COLO668 (cell line): ENCODE measurements around the gene PRKCE.

Experiments
- DNase-seq: peaks from one replicate; lab custom pipeline; 2025; ENCODE audit not compliant: unreplicated experiment; lab: John Stamatoyannopoulos, UW

The PRKCE gene

GRCh38 chr2:46094689-46095088 is 443.2 kb downstream of the PRKCE start:
- DNase-seq = no peak

GRCh38 chr2:46095830-46096229 is 444.4 kb downstream of the PRKCE start:
- no peak for DNase-seq

GRCh38 chr2:46096260-46096659 is 444.8 kb downstream of the PRKCE start:
- DNase-seq = no peak

GRCh38 chr2:46097714-46098480 is 446.4 kb downstream of the PRKCE start:
- no peak for DNase-seq

DNA sequence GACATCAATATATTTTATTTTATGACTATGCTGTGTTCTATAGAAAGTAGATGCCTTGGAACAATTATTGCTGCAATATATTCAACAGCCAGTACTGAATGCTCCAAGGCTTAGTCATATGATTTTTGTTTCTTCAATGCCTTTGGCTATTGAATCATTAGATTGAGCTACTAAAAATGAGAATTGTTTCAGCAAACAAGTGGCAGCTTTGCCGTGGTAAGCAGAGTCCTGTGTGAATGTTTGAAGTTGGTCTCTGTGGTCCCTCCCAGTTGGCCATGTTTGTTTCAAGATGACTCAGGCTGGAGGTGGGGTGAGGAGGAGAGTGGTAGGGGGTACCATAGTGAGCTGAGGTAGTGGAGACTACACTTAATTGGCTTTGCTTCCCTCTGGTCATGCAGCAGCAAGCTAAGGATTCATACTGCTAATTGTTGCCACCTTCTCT is 447.2 kb downstream of the PRKCE start:
- DNase-seq = no peak

- no peak for DNase-seq
Measured at GRCh38 chr2:46101557-46102220, 450.2 kb downstream of the PRKCE start.

DNA sequence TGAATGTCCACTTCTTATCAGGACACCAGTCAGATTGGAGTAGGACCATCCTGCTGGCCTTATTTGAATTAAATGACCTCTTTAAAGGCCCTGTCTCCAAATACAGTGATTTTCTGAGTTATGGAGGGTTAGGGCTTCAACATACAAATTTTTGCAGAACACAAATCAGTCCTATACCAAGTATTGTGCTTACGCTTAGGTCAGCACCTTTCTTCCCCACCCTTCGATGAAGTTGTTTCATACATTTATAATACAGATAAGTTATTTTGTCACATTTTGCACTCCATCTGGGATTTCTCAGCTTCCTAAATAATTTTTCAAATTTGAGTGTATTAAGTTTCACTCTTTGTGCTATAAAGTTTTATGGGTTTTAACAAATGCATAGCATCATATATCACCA is 455.2 kb downstream of the PRKCE start:
- DNase-seq = no peak

- DNase-seq = no peak
Measured at GRCh38 chr2:46114996-46115395, 463.5 kb downstream of the PRKCE start.

GRCh38 chr2:46116150-46116549 is 464.7 kb downstream of the PRKCE start:
- DNase-seq = no peak

- no peak for DNase-seq
Measured at GRCh38 chr2:46116553-46116991, 465.1 kb downstream of the PRKCE start.

DNA sequence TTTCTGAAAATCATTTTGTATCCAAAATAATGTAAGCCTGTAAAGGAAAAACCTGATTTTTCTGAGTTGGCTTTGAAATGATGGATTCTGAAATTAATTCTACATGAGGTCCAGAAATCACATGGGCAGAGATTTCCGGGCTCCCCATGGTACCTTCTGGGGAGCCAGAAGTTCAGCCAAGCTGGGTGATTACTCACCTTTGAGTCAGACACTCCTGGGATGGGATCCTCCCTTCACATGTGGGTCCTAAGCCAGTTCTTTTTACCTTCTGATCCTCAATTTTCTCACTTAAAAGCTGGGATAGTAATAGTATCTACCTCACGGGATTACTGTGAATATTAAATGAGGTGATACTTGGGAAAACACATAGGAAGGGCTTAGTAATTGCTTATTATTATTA is 465.9 kb downstream of the PRKCE start:
- no peak for DNase-seq

- DNase-seq = no peak
Measured at GRCh38 chr2:46117994-46118393, 466.5 kb downstream of the PRKCE start.

- DNase-seq = no peak
Measured at GRCh38 chr2:46118656-46119371, 467.3 kb downstream of the PRKCE start.

GRCh38 chr2:46119453-46119852 is 468.0 kb downstream of the PRKCE start:
- DNase-seq = no peak

DNA sequence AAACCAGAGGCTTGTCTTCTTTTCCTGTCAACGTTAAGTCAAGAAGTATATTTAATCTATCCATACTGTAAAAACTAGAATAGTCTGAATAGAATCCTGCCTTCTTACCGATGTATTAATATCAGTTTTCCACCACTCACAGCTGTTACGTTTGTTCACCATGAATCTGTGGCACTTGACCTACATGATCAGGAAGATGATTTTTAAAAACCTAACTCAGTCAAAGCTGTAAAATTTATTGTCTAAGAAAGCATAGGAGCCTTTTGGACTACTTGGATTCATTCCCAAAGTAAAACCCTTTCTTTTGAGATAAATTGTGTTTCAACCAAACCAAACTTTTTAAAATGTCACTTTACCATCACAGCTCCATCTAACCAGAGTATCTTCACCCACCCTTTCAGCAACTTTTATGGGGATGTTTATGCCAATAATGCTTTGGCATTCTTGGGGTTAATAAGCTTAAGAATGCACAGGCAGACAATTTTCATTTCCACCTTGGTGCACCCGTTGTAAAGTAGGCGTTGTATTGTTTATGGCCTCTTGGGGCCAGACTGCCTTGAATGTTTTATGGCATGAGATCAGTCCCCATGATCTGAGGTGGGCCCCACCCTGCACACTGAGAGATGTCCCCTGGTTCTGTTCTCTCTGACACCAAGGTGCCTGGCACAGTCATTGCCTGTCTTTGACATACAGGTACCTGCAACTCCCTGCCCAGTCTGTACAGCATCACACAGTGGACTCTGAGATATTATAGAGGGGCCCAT is 469.5 kb downstream of the PRKCE start:
- DNase-seq = no peak

GRCh38 chr2:46122318-46122976 is 471.0 kb downstream of the PRKCE start:
- DNase-seq = no peak

GRCh38 chr2:46123013-46123412 is 471.5 kb downstream of the PRKCE start:
- DNase-seq = no peak

DNA sequence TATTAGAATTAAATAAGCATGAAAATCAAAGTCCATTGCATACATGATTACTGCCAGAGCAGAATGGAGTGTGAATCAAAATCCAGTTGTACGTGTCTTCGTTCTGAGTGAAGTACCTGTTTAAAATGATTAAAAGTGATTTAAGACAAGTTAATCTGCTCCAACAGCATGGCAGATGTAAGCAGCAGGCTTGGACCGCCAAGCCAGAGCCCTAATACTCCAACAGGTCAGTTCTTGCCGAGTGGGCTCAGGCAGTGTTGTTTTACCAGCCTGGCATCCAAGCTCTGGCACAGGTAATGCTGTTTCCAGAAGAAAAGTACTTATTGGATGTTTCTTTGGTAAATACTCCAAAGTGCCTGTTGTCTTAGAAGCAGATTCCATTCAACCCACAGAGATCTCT is 474.3 kb downstream of the PRKCE start:
- no peak for DNase-seq

DNA sequence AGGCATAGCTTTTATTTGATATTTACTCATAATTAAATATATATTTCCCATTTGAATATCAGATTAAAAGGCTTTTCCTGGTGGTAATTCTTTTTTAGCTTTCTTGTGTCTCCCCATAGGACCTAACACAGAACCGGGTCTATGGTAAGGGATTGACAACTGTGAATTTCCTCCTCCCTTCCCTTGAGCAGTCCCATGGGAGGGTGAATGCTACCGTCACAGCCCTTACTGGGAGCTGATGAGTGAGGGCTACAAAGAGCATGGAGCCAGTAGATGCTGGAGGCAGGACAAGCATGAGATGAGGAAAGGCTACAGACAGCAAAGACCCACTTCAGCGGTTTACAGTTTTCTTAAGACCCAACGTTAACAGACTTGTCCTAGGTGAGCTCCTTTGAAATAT is 475.1 kb downstream of the PRKCE start:
- DNase-seq = no peak

DNA sequence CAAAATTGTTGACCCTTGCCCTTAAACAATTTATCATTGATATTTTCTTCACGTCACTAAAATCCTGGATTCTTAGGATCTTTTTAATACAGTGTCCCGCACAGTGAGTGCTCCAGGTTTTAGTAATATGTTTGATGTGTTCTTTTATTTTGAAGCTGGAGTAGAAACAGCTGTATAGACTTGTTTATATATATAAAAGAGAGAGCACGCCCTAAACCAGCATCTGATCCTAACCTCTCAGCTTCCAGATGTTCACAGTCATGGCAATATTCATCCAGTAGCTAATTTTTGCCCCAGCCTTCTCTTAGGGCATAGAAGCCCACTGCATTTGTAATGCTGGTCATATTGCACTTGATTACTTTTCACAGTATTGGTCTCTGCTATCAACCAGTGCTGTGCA is 475.7 kb downstream of the PRKCE start:
- DNase-seq = no peak

DNA sequence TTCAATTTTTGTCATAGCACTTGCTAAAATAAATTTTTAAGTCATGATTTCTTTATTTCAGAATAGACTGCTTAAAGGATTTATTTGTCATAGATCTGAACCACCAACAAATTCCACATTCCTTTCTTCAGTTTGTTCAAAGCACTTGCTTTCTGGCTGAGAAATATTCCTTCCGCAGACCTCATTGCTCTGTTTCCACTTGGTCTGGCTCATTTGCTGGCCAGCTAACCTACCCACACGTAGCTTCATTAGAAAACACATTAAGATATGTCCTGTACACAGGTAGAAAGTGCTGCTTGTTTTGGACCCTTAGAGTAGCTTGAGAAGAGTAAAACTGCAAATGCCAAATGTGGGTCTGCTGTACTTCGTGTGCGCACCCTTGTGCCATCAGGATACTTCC is 479.0 kb downstream of the PRKCE start:
- DNase-seq = no peak
